Stimulated activated effector memory CD8-positive, alpha-beta T cell treated with anti-CD3 and anti-CD28 coated beads, Interleukin-12 subunit alpha, Interleukin-12 subunit beta, amount 100 ng/mL, for 72 hours (primary cell): ENCODE data around the gene SLC25A48.

Experiments
- ATAC-seq: fragments of 150-1000 bp; cut with Tn5 transposase; 2 replicates; pipeline ENCODE4 v1.10.0; 2021
- DNase-seq, 2 donors: peaks; one replicate each; pipeline ENCODE4 v3.0.0; 2021 to 2022; ENCODE audit warnings: low spot score in 2 of 2
- H3K27ac Mint-ChIP-seq: one replicate; pipeline ENCODE4 v1.8.0; 2022; ENCODE audit warnings: mild to moderate bottlenecking, mixed read lengths
- H3K36me3 Mint-ChIP-seq: one replicate; pipeline ENCODE4 v1.8.0; 2022; ENCODE audit warnings: mild to moderate bottlenecking, mixed read lengths
- H3K4me1 Mint-ChIP-seq: one replicate; pipeline ENCODE4 v1.8.0; 2022; ENCODE audit warnings: mixed read lengths
- H3K4me3 Mint-ChIP-seq: one replicate; pipeline ENCODE4 v1.8.0; 2022; ENCODE audit warnings: mild to moderate bottlenecking, mixed read lengths
- H3K9me3 Mint-ChIP-seq: one replicate; pipeline ENCODE4 v1.8.0; 2022; ENCODE audit warnings: mixed read lengths

SLC25A48 gene

GRCh38 chr5:135834639-135835529, at the start of gene SLC25A48:
Gene SLC25A48 (plus strand): TSS chr5:135834663. CDS start chr5:135834848, 185 bp downstream.
- DNase-seq = peak in 1 of 2 donors; percentile 57
- no peak for ATAC-seq
- H3K4me1 Mint-ChIP-seq = no peaks in the 10 kb centered on the region

GRCh38 chr5:135800656-135801055, 33.8 kb upstream of the SLC25A48 start:
- Mint-ChIP-seq H3K4me3 (no peak overlapping the region), H3K27ac (no peak overlapping the region), H3K9me3 (no peaks in the 10 kb centered on the region), H3K36me3 (no peaks in the 10 kb centered on the region), H3K4me1 (no peaks in the 10 kb centered on the region)
- DNase-seq (no peak), ATAC-seq (peak; percentile 37)

More at GRCh38 chr5:135834639-135835529, at the start of gene SLC25A48:
- H3K4me3 Mint-ChIP-seq = no peak within 1 kb of the TSS
- H3K36me3 Mint-ChIP-seq = no peaks in the 10 kb centered on the region
- H3K9me3 Mint-ChIP-seq = peaks cover 6% of the 10 kb centered on the region
- H3K27ac Mint-ChIP-seq = no peak within 1 kb of the TSS

- no peak for ATAC-seq
- no peak overlapping the region for H3K27ac Mint-ChIP-seq
- H3K9me3 Mint-ChIP-seq = no peaks in the 10 kb centered on the region
- no peaks in the 10 kb centered on the region for H3K36me3 Mint-ChIP-seq
- H3K4me1 Mint-ChIP-seq = no peaks in the 10 kb centered on the region
- DNase-seq = no peak
- no peak overlapping the region for H3K4me3 Mint-ChIP-seq
These were observed 24.1 kb upstream of the SLC25A48 start for GRCh38 chr5:135810188-135810943.

GRCh38 chr5:135811007-135811406, 23.5 kb upstream of the SLC25A48 start:
- DNase-seq (no peak), ATAC-seq (no peak)
- Mint-ChIP-seq H3K4me3 (no peak overlapping the region), H3K36me3 (no peaks in the 10 kb centered on the region), H3K27ac (no peak overlapping the region), H3K4me1 (no peaks in the 10 kb centered on the region), H3K9me3 (no peaks in the 10 kb centered on the region)

GRCh38 chr5:135813758-135814157, 20.7 kb upstream of the SLC25A48 start:
- DNase-seq (no peak), ATAC-seq (no peak)
- Mint-ChIP-seq H3K9me3 (no peaks in the 10 kb centered on the region), H3K27ac (no peak overlapping the region), H3K4me3 (no peak overlapping the region), H3K4me1 (no peaks in the 10 kb centered on the region), H3K36me3 (no peaks in the 10 kb centered on the region)

GRCh38 chr5:135814316-135814715, 20.1 kb upstream of the SLC25A48 start:
- H3K36me3 Mint-ChIP-seq = no peaks in the 10 kb centered on the region
- H3K4me3 Mint-ChIP-seq = no peak overlapping the region
- no peak for ATAC-seq

GRCh38 chr5:135814812-135815211, 19.7 kb upstream of the SLC25A48 start:
- no peak for ATAC-seq
- DNase-seq = no peak
- no peaks in the 10 kb centered on the region for H3K9me3 Mint-ChIP-seq
- H3K4me1 Mint-ChIP-seq = no peaks in the 10 kb centered on the region
- no peak overlapping the region for H3K27ac Mint-ChIP-seq
- no peak overlapping the region for H3K4me3 Mint-ChIP-seq
- H3K36me3 Mint-ChIP-seq = no peaks in the 10 kb centered on the region

More at GRCh38 chr5:135814316-135814715, 20.1 kb upstream of the SLC25A48 start:
- Mint-ChIP-seq H3K4me1 (no peaks in the 10 kb centered on the region), H3K27ac (no peak overlapping the region), H3K9me3 (no peaks in the 10 kb centered on the region)
- no peak for DNase-seq

- ATAC-seq = no peak
- no peak overlapping the region for H3K27ac Mint-ChIP-seq
- DNase-seq = peak in 1 of 2 donors; percentile 38
- no peak overlapping the region for H3K4me3 Mint-ChIP-seq
- no peaks in the 10 kb centered on the region for H3K36me3 Mint-ChIP-seq
- no peaks in the 10 kb centered on the region for H3K4me1 Mint-ChIP-seq
- H3K9me3 Mint-ChIP-seq = no peaks in the 10 kb centered on the region
These were observed 13.2 kb upstream of the SLC25A48 start for GRCh38 chr5:135821061-135821801.

- H3K27ac Mint-ChIP-seq = no peak overlapping the region
- no peak overlapping the region for H3K4me3 Mint-ChIP-seq
- DNase-seq (peak in 1 of 2 donors; percentile 7), ATAC-seq (no peak)
- no peaks in the 10 kb centered on the region for H3K9me3 Mint-ChIP-seq
- H3K4me1 Mint-ChIP-seq = no peaks in the 10 kb centered on the region
- H3K36me3 Mint-ChIP-seq = no peaks in the 10 kb centered on the region
These were observed 12.7 kb upstream of the SLC25A48 start for GRCh38 chr5:135821802-135822201.

GRCh38 chr5:135822286-135822685, 12.2 kb upstream of the SLC25A48 start:
- peak in 1 of 2 donors; percentile 17 for DNase-seq
- no peak overlapping the region for H3K4me3 Mint-ChIP-seq
- no peak for ATAC-seq
- no peak overlapping the region for H3K27ac Mint-ChIP-seq
- H3K9me3 Mint-ChIP-seq = no peaks in the 10 kb centered on the region
- no peaks in the 10 kb centered on the region for H3K36me3 Mint-ChIP-seq
- no peaks in the 10 kb centered on the region for H3K4me1 Mint-ChIP-seq

GRCh38 chr5:135822959-135823358, 11.5 kb upstream of the SLC25A48 start:
- Mint-ChIP-seq H3K36me3 (no peaks in the 10 kb centered on the region), H3K9me3 (no peaks in the 10 kb centered on the region), H3K4me3 (no peak overlapping the region), H3K27ac (no peak overlapping the region), H3K4me1 (no peaks in the 10 kb centered on the region)
- DNase-seq = no peak
- ATAC-seq = no peak

GRCh38 chr5:135823881-135824280, 10.6 kb upstream of the SLC25A48 start:
- H3K9me3 Mint-ChIP-seq = no peaks in the 10 kb centered on the region
- H3K27ac Mint-ChIP-seq = no peak overlapping the region
- DNase-seq = no peak
- H3K4me1 Mint-ChIP-seq = no peaks in the 10 kb centered on the region
- H3K36me3 Mint-ChIP-seq = no peaks in the 10 kb centered on the region
- ATAC-seq = no peak
- no peak overlapping the region for H3K4me3 Mint-ChIP-seq

GRCh38 chr5:135824541-135825041, 9.9 kb upstream of the SLC25A48 start:
- no peaks in the 10 kb centered on the region for H3K4me1 Mint-ChIP-seq
- no peak for ATAC-seq
- H3K4me3 Mint-ChIP-seq = no peak overlapping the region
- no peak overlapping the region for H3K27ac Mint-ChIP-seq
- DNase-seq = peak in 1 of 2 donors; percentile 36
- H3K36me3 Mint-ChIP-seq = no peaks in the 10 kb centered on the region
- H3K9me3 Mint-ChIP-seq = no peaks in the 10 kb centered on the region

- no peak overlapping the region for H3K27ac Mint-ChIP-seq
- DNase-seq (peak in 1 of 2 donors; percentile 41), ATAC-seq (no peak)
- no peaks in the 10 kb centered on the region for H3K4me1 Mint-ChIP-seq
- H3K9me3 Mint-ChIP-seq = no peaks in the 10 kb centered on the region
- no peaks in the 10 kb centered on the region for H3K36me3 Mint-ChIP-seq
- H3K4me3 Mint-ChIP-seq = no peak overlapping the region
These were observed 8.9 kb upstream of the SLC25A48 start for GRCh38 chr5:135825373-135826220.
